ENCODE data around the gene CCDC198. TPM values are rescaled to one million over a fixed set of nuclear protein-coding genes. Genes with fewer than 3 reads are reported as not detected.

CCDC198 gene
- total and polyA plus RNA-seq, 9 of the 15 experiments (the other 6 are each of a cell fraction or from before 2014, with no cell fraction given): not detected

DNA sequence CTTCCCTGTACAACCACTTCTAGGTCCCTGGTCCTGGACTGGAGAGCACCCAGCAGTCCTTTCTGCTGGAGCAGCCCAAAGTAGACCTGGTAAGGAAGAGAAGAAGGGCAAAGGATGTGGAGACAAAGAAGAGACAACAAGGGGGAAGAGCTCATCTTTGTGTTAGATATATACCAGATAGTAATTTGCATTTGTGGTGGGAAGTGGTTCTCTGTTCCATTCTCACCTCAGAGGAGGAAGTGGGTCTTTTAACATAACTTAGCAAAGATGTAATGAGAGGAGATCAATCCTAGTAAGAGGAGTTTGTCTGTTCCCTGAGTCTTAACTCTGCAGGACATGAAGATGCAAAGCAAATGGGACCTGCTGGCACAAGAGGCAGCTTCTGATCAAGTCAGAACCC, 8.0 kb downstream of the CCDC198 start:
- H3K4me3 ChIP-seq: no peak overlapping the region
- CTCF ChIA-PET (ENCODE audit: low intra/inter-chr PET ratio): no interaction called here
- H3K27ac ChIP-seq (ENCODE audit: extremely low read depth, low read depth, low read length): no peak overlapping the region
- FAIRE-seq: no peak
- no peaks in the 10 kb centered on the region for H3K4me1 ChIP-seq (replicated peaks in 1 of 2; ENCODE audit: control insufficient read depth in 2 of 2, insufficient read depth in 2 of 2, low read length in 2 of 2)
- no peaks in the 10 kb centered on the region for H3K27me3 ChIP-seq (ENCODE audit: control insufficient read depth in 2 of 2, insufficient read depth in 2 of 2, low read length in 2 of 2)
- BruUV-seq (replicated peaks): no TSS peak
- no peaks in the 10 kb centered on the region for H3K36me3 ChIP-seq (ENCODE audit: control insufficient read depth, insufficient read depth, low read length)
- H3K4me2 ChIP-seq (ENCODE audit: insufficient read depth, low read length): no peak overlapping the region
- H3K79me2 ChIP-seq (ENCODE audit: control insufficient read depth, insufficient read depth, low read length): no peaks in the 10 kb centered on the region
- in situ Hi-C loops (cut with MboI): loop anchor here (10.0 kb wide), 1 partner anchor 599 kb away; no protein-coding TSS in a partner anchor
- no peak overlapping the region for H3K9ac ChIP-seq (ENCODE audit: insufficient read depth in 1 of 2, low read depth in 2 of 2, low read length in 2 of 2)
- H4K20me1 ChIP-seq (replicated peaks; ENCODE audit: control insufficient read depth, insufficient read depth, low read length): no peaks in the 10 kb centered on the region
- no peaks in the 10 kb centered on the region for H3K9me1 ChIP-seq (ENCODE audit: control insufficient read depth, insufficient read depth, low read length)
- POLR2A ChIA-PET: interaction anchor here (0.9 kb wide), 1 partner anchor 30 kb away, joined by 3 read pairs; no protein-coding TSS in a partner anchor
- no peak overlapping the region for H2AFZ ChIP-seq (ENCODE audit: low read depth, low read length)
- intact Hi-C loops (cut with micrococcal nuclease): loop anchor here (1.0 kb wide), 1 partner anchor 587 kb away; no protein-coding TSS in a partner anchor
- DNase-seq (ENCODE audit: extremely low read depth in 1 of 4, low spot score in 3 of 4): no peak
- no peaks in the 10 kb centered on the region for H3K9me3 ChIP-seq (replicated peaks; ENCODE audit: control insufficient read depth, insufficient read depth, low read depth, low read length)
- ATAC-seq: no peak
- TF ChIP-seq FOXK2 (conservative IDR thresholded peaks at IDR 0.05 in 1 of 2, IDR thresholded peaks at IDR 0.05 in 1 of 2; ENCODE audit: low read depth in 2 of 2) (no peak), CBFA2T3 (IDR thresholded peaks at IDR 0.05) (no peak), XRCC4 (IDR thresholded peaks at IDR 0.05; ENCODE audit: extremely low read depth, insufficient read depth, insufficient read length) (no peak), YY1 (IDR thresholded peaks at IDR 0.05; ENCODE audit: borderline replicate concordance in 1 of 3, control insufficient read depth in 1 of 3, extremely low read depth in 1 of 3, insufficient read depth in 3 of 3, insufficient read length in 1 of 3, insufficient replicate concordance in 2 of 3, low read depth in 1 of 3, low read length in 2 of 3) (no peak), SMARCB1 (IDR thresholded peaks at IDR 0.05; ENCODE audit: insufficient read length, low read depth) (no peak), MYBL2 (IDR thresholded peaks at IDR 0.05; ENCODE audit: low read depth) (no peak), MYBL2 (CRISPR knock-in tag; IDR thresholded peaks at IDR 0.05; ENCODE audit: borderline replicate concordance) (no peak), HDAC3 (IDR thresholded peaks at IDR 0.05; ENCODE audit: borderline replicate concordance, partially characterized antibody) (no peak), JUND (IDR thresholded peaks at IDR 0.05; ENCODE audit: borderline replicate concordance, low read depth, low read length) (no peak), JUND (tag; IDR thresholded peaks at IDR 0.05; ENCODE audit: borderline replicate concordance, low read depth, low read length) (no peak), CAMTA2 (CRISPR knock-in tag; conservative IDR thresholded peaks at IDR 0.05) (no peak), NFYB (IDR thresholded peaks at IDR 0.05; ENCODE audit: extremely low read depth, insufficient read length) (no peak), ASH1L (IDR thresholded peaks at IDR 0.05; ENCODE audit: borderline replicate concordance, low read depth, partially characterized antibody) (no peak), KLF1 (tag; IDR thresholded peaks at IDR 0.05) (no peak)
- TF ChIP-seq, protein P1, sequence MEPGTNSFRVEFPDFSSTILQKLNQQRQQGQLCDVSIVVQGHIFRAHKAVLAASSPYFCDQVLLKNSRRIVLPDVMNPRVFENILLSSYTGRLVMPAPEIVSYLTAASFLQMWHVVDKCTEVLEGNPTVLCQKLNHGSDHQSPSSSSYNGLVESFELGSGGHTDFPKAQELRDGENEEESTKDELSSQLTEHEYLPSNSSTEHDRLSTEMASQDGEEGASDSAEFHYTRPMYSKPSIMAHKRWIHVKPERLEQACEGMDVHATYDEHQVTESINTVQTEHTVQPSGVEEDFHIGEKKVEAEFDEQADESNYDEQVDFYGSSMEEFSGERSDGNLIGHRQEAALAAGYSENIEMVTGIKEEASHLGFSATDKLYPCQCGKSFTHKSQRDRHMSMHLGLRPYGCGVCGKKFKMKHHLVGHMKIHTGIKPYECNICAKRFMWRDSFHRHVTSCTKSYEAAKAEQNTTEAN (CRISPR knock-in tag; IDR thresholded peaks at IDR 0.05): no peak
- TF ChIP-seq, protein P2, sequence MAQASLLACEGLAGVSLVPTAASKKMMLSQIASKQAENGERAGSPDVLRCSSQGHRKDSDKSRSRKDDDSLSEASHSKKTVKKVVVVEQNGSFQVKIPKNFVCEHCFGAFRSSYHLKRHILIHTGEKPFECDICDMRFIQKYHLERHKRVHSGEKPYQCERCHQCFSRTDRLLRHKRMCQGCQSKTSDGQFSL (CRISPR knock-in tag; IDR thresholded peaks at IDR 0.05): no peak
- TF ChIP-seq, protein P2 (tag; IDR thresholded peaks at IDR 0.05): no peak
- TF ChIP-seq, protein P3, sequence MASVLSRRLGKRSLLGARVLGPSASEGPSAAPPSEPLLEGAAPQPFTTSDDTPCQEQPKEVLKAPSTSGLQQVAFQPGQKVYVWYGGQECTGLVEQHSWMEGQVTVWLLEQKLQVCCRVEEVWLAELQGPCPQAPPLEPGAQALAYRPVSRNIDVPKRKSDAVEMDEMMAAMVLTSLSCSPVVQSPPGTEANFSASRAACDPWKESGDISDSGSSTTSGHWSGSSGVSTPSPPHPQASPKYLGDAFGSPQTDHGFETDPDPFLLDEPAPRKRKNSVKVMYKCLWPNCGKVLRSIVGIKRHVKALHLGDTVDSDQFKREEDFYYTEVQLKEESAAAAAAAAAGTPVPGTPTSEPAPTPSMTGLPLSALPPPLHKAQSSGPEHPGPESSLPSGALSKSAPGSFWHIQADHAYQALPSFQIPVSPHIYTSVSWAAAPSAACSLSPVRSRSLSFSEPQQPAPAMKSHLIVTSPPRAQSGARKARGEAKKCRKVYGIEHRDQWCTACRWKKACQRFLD (CRISPR knock-in tag; IDR thresholded peaks at IDR 0.05): no peak
- TF ChIP-seq, protein P4, sequence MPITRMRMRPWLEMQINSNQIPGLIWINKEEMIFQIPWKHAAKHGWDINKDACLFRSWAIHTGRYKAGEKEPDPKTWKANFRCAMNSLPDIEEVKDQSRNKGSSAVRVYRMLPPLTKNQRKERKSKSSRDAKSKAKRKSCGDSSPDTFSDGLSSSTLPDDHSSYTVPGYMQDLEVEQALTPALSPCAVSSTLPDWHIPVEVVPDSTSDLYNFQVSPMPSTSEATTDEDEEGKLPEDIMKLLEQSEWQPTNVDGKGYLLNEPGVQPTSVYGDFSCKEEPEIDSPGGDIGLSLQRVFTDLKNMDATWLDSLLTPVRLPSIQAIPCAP (CRISPR knock-in tag; IDR thresholded peaks at IDR 0.05; ENCODE audit: borderline replicate concordance): no peak

All from K562 (cell line).